MM.1S (cell line): Measurements from ENCODE around the gene DUOX1.

ENCODE experiments used
- CTCF ChIP-seq: fragments of 300-600 bp; sonication (generic); IDR thresholded peaks from 2 replicates; pipeline ENCODE4 v1.5.1; 2016; ENCODE audit warnings: antibody characterized with exemption, low read length, mixed read lengths
- EZH2 ChIP-seq: fragments of 300-600 bp; sonication (generic); optimal IDR thresholded peaks from 2 replicates; pipeline ENCODE3; 2017; ENCODE audit warnings: low read depth, mild to moderate bottlenecking, antibody characterized with exemption, low read length, mixed read lengths
- EZH2phosphoT487 ChIP-seq: fragments of 300-600 bp; sonication (generic); IDR thresholded peaks from 2 replicates; pipeline ENCODE4 v1.6.1; 2018; ENCODE audit warnings: antibody characterized with exemption, low read length

GRCh38 chr15:45105586-45105985 lies 24.2 kb upstream of the DUOX1 start:
- TF ChIP-seq CTCF = no peak
- no peak for TF ChIP-seq EZH2phosphoT487
- no peak for TF ChIP-seq EZH2
